SK-N-SH treated with all-trans-retinoic acid at 6 μM for 48 hours (cell line): ENCODE results near the gene CDC42SE1.

ENCODE experiments used
- ARNTL ChIP-seq: fragments of 450-650 bp; formaldehyde crosslinking; IDR thresholded peaks from 2 replicates; pipeline ENCODE4 v1.5.0; 2020; ENCODE audit warnings: low read depth, mild to moderate bottlenecking, moderate library complexity, borderline replicate concordance
- ESRRG ChIP-seq: fragments of 250-450 bp; sonication (Bioruptor Pico); IDR thresholded peaks from 2 replicates; pipeline ENCODE4 v1.6.1; 2021; ENCODE audit warnings: mild to moderate bottlenecking
- ISL1 ChIP-seq: fragments of 250-450 bp; sonication (Bioruptor Pico); IDR thresholded peaks from 2 replicates; pipeline ENCODE4 v2.1.2; 2022; ENCODE audit warnings: mild to moderate bottlenecking, moderate library complexity
- PATZ1 ChIP-seq: fragments of 250-450 bp; sonication (Bioruptor Pico); IDR thresholded peaks from 2 replicates; pipeline ENCODE4 v1.8.0; 2020; ENCODE audit warnings: mild to moderate bottlenecking, moderate library complexity, borderline replicate concordance
- PPARA ChIP-seq: fragments of 250-450 bp; sonication (Bioruptor Pico); IDR thresholded peaks from 2 replicates; pipeline ENCODE4 v1.5.0; 2020; ENCODE audit warnings: mild to moderate bottlenecking, borderline replicate concordance
- RARB ChIP-seq: fragments of 250-450 bp; sonication (Bioruptor Pico); IDR thresholded peaks from 2 replicates; pipeline ENCODE4 v1.8.0; 2021; ENCODE audit warnings: mild to moderate bottlenecking, moderate library complexity
- SNAI2 ChIP-seq: fragments of 250-450 bp; sonication (Bioruptor Pico); IDR thresholded peaks from 2 replicates; pipeline ENCODE4 v1.5.0; 2020; ENCODE audit warnings: mild to moderate bottlenecking, moderate library complexity
- TCF4 ChIP-seq: fragments of 250-450 bp; sonication (Bioruptor Pico); IDR thresholded peaks from 2 replicates; pipeline ENCODE4 v1.8.0; 2021; ENCODE audit warnings: mild to moderate bottlenecking, moderate library complexity, borderline replicate concordance
- TOX ChIP-seq: fragments of 250-450 bp; sonication (Bioruptor Pico); IDR thresholded peaks from 2 replicates; pipeline ENCODE4 v1.8.0; 2021; ENCODE audit warnings: mild to moderate bottlenecking, moderate library complexity, borderline replicate concordance
- ZFP3 ChIP-seq: fragments of 250-450 bp; sonication (Bioruptor Pico); IDR thresholded peaks from 2 replicates; pipeline ENCODE4 v1.5.0; 2020; ENCODE audit warnings: mild to moderate bottlenecking, moderate library complexity
- ZNF565 ChIP-seq: fragments of 450-650 bp; formaldehyde crosslinking; conservative IDR thresholded peaks from 2 replicates; pipeline ENCODE4 v1.5.0; 2020; ENCODE audit warnings: low read depth, mild to moderate bottlenecking, moderate library complexity
- ZNF70 ChIP-seq: fragments of 450-650 bp; formaldehyde crosslinking; IDR thresholded peaks from 2 replicates; pipeline ENCODE4 v1.5.0; 2020; ENCODE audit warnings: mild to moderate bottlenecking, moderate library complexity
- TF ChIP-seq, protein P1 (sequence below): fragments of 250-450 bp; sonication (Bioruptor Pico); IDR thresholded peaks from 2 replicates; pipeline ENCODE4 v1.5.0; 2020; ENCODE audit warnings: mild to moderate bottlenecking, moderate library complexity

GRCh38 chr1:151002051-151002450, 57.4 kb downstream of the CDC42SE1 start:
- TF ChIP-seq TCF4 (no peak), ARNTL (no peak), RARB (CRISPR knock-in tag) (no peak), ZNF565 (CRISPR knock-in tag) (no peak), PPARA (CRISPR knock-in tag) (no peak), ESRRG (CRISPR knock-in tag) (no peak), TOX (no peak), ISL1 (CRISPR knock-in tag) (no peak), SNAI2 (CRISPR knock-in tag) (no peak), PATZ1 (no peak), ZFP3 (CRISPR knock-in tag) (no peak), ZNF70 (CRISPR knock-in tag) (no peak)
- TF ChIP-seq, protein P1, sequence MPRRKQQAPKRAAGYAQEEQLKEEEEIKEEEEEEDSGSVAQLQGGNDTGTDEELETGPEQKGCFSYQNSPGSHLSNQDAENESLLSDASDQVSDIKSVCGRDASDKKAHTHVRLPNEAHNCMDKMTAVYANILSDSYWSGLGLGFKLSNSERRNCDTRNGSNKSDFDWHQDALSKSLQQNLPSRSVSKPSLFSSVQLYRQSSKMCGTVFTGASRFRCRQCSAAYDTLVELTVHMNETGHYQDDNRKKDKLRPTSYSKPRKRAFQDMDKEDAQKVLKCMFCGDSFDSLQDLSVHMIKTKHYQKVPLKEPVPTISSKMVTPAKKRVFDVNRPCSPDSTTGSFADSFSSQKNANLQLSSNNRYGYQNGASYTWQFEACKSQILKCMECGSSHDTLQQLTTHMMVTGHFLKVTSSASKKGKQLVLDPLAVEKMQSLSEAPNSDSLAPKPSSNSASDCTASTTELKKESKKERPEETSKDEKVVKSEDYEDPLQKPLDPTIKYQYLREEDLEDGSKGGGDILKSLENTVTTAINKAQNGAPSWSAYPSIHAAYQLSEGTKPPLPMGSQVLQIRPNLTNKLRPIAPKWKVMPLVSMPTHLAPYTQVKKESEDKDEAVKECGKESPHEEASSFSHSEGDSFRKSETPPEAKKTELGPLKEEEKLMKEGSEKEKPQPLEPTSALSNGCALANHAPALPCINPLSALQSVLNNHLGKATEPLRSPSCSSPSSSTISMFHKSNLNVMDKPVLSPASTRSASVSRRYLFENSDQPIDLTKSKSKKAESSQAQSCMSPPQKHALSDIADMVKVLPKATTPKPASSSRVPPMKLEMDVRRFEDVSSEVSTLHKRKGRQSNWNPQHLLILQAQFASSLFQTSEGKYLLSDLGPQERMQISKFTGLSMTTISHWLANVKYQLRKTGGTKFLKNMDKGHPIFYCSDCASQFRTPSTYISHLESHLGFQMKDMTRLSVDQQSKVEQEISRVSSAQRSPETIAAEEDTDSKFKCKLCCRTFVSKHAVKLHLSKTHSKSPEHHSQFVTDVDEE (CRISPR knock-in tag): no peak
